Natural killer cell (primary cell): ENCODE data around the gene CTNNA3. TPM values are rescaled to one million over a fixed set of nuclear protein-coding genes. Genes with fewer than 3 reads are reported as not detected.

Experiments
- ATAC-seq, 3 donors: fragments of 150-1000 bp in 2 of 3; fragments of 200-7000 bp in 1 of 3; cut with Tn5 transposase; 1 replicate in 1 of 3; 2 replicates in 2 of 3; pipeline ENCODE4 v1.10.0; 2021; ENCODE audit warnings: mild to moderate bottlenecking in 2 of 3, moderate library complexity in 2 of 3
- DNase-seq, 2 donors: peaks; one replicate each; pipeline versions ENCODE4 v3.0.0 to v3.0.0-alpha.2; 2013 to 2021; ENCODE audit warnings: mixed read lengths in 1 of 2
- H3K27ac ChIP-seq: one replicate; pipeline ENCODE4 v1.5.1; 2013; ENCODE audit warnings: mild to moderate bottlenecking, low read length
- H3K27me3 ChIP-seq: one replicate; pipeline ENCODE4 v1.6.1; 2013; ENCODE audit warnings: low read length; ENCODE audit not compliant: control insufficient read depth, insufficient read depth
- H3K36me3 ChIP-seq: one replicate; pipeline ENCODE4 v1.6.1; 2013; ENCODE audit warnings: low read length; ENCODE audit not compliant: control insufficient read depth, insufficient read depth
- H3K4me1 ChIP-seq: one replicate; pipeline ENCODE4 v1.6.1; 2013; ENCODE audit warnings: low read length; ENCODE audit not compliant: control insufficient read depth, insufficient read depth
- H3K4me3 ChIP-seq: one replicate; pipeline ENCODE4 v1.5.1; 2013; ENCODE audit warnings: low read length
- H3K9me3 ChIP-seq: one replicate; pipeline ENCODE4 v1.6.1; 2013; ENCODE audit warnings: low read length; ENCODE audit not compliant: control insufficient read depth, insufficient read depth
- H3K27ac Mint-ChIP-seq, 2 donors: one replicate each; pipeline ENCODE4 v1.8.0; 2022; ENCODE audit warnings: mild to moderate bottlenecking in 2 of 2, mixed read lengths in 2 of 2, moderate library complexity in 1 of 2
- H3K27me3 Mint-ChIP-seq, 2 donors: one replicate each; pipeline ENCODE4 v1.8.0; 2022; ENCODE audit warnings: low read depth in 2 of 2, mixed read lengths in 2 of 2
- H3K36me3 Mint-ChIP-seq: one replicate; pipeline ENCODE4 v1.8.0; 2022; ENCODE audit warnings: mixed read lengths
- H3K4me1 Mint-ChIP-seq, 2 donors: one replicate each; pipeline ENCODE4 v1.8.0; 2022; ENCODE audit warnings: mixed read lengths in 2 of 2
- H3K4me3 Mint-ChIP-seq: one replicate; pipeline ENCODE4 v1.8.0; 2022; ENCODE audit warnings: mild to moderate bottlenecking, moderate library complexity, mixed read lengths
- H3K9me3 Mint-ChIP-seq, 2 donors: one replicate each; pipeline ENCODE4 v1.8.0; 2022; ENCODE audit warnings: mixed read lengths in 2 of 2
- CTCF ChIP-seq: fragments of 200-600 bp; IDR thresholded peaks from one replicate; pipeline ENCODE4 v1.8.0; 2022; ENCODE audit warnings: antibody characterized with exemption
- WGBS: methylation state at CpG from one replicate; pipeline ENCODE4 v1.1.7; 2013; ENCODE audit warnings: missing lambda C conversion rate; ENCODE audit not compliant: insufficient coverage; 5-methylcytosine and 5-hydroxymethylcytosine counted together
- intact Hi-C: fragments of 100-400 bp; cut with micrococcal nuclease; formaldehyde crosslinking; loops from one replicate; pipeline ENCODE4 v1.14.2; 2022
- total RNA-seq, 4 donors: library from RNA; stranded (reverse); fragments of 120-200 nt in 1 of 4; gene quantifications; one replicate each; pipeline versions ENCODE4 v1.2.3 to v1.2.4, GENCODE V29; 2013 to 2022

The CTNNA3 gene
- total RNA-seq, 3 donors from 2014 or later (not counting 1 experiment from before 2014, with no cell fraction given), result not detected

DNA sequence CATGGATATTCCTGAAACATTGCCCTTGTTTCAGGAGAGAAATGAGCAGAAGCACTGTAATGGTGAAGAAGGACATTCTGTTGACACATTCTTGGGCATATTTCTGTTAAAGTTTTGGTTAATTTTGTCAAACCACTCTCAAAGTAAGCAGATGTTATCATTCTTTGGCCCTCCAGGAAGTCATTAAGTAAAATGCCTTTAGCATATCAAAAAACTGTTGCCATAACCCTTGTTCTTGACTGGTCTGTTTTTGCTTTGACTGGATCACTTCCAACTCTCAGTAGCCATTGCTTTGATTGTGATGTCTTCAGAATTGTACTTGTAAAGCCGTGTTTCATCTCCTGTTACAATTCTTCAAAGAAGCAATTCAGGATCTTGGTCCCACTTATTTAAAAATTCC is 1174.5 kb downstream of the CTNNA3 start:
- WGBS, result 64% methylated on average over 1 of the region's 1 CpG
- no peak for TF ChIP-seq CTCF
- Mint-ChIP-seq H3K27me3 (no peaks in the 10 kb centered on the region), H3K9me3 (peaks cover 11 to 14% of the 10 kb centered on the region in 2 donors), H3K4me3 (no peak overlapping the region), H3K27ac (no peak overlapping the region), H3K4me1 (no peaks in the 10 kb centered on the region), H3K36me3 (no peaks in the 10 kb centered on the region)
- Histone ChIP-seq H3K4me1 (no peaks in the 10 kb centered on the region), H3K27me3 (no peaks in the 10 kb centered on the region), H3K27ac (no peak overlapping the region), H3K4me3 (no peak overlapping the region), H3K9me3 (no peaks in the 10 kb centered on the region), H3K36me3 (no peaks in the 10 kb centered on the region)
- intact Hi-C loops, result no loop called here
- DNase-seq, result no peak
- no peak for ATAC-seq

GRCh38 chr10:66519616-66520015 is 1176.4 kb downstream of the CTNNA3 start:
- H3K36me3 Mint-ChIP-seq, result no peaks in the 10 kb centered on the region
- H3K9me3 Mint-ChIP-seq, result peaks cover 6 to 8% of the 10 kb centered on the region in 2 donors
- no peak overlapping the region for H3K27ac Mint-ChIP-seq
- no peaks in the 10 kb centered on the region for H3K36me3 ChIP-seq
- TF ChIP-seq CTCF, result no peak
- H3K4me3 ChIP-seq, result no peak overlapping the region
- no peak overlapping the region for H3K27ac ChIP-seq
- no peak for DNase-seq
- no peaks in the 10 kb centered on the region for H3K27me3 ChIP-seq
- H3K4me1 ChIP-seq, result no peaks in the 10 kb centered on the region
- no peak overlapping the region for H3K4me3 Mint-ChIP-seq
- H3K4me1 Mint-ChIP-seq, result no peaks in the 10 kb centered on the region
- WGBS, result 94% methylated on average over 3 of the region's 3 CpGs
- no peaks in the 10 kb centered on the region for H3K9me3 ChIP-seq
- intact Hi-C loops, result no loop called here
- ATAC-seq, result no peak
- no peaks in the 10 kb centered on the region for H3K27me3 Mint-ChIP-seq

- ATAC-seq (no peak), DNase-seq (no peak)
- H3K27ac Mint-ChIP-seq, result no peak overlapping the region
- Histone ChIP-seq H3K4me1 (no peaks in the 10 kb centered on the region), H3K27ac (no peak overlapping the region), H3K27me3 (no peaks in the 10 kb centered on the region), H3K9me3 (peaks cover 7% of the 10 kb centered on the region), H3K4me3 (no peak overlapping the region), H3K36me3 (no peaks in the 10 kb centered on the region)
- no peaks in the 10 kb centered on the region for H3K36me3 Mint-ChIP-seq
- H3K9me3 Mint-ChIP-seq, result peaks cover 7 to 10% of the 10 kb centered on the region in 2 donors
- no CpG with 5 or more reads among the region's 1 CpG for WGBS
- intact Hi-C loops, result no loop called here
- H3K4me1 Mint-ChIP-seq, result no peaks in the 10 kb centered on the region
- H3K27me3 Mint-ChIP-seq, result no peaks in the 10 kb centered on the region
- TF ChIP-seq CTCF, result no peak
- no peak overlapping the region for H3K4me3 Mint-ChIP-seq
Measured at GRCh38 chr10:66514666-66515065, 1181.3 kb downstream of the CTNNA3 start.

DNA sequence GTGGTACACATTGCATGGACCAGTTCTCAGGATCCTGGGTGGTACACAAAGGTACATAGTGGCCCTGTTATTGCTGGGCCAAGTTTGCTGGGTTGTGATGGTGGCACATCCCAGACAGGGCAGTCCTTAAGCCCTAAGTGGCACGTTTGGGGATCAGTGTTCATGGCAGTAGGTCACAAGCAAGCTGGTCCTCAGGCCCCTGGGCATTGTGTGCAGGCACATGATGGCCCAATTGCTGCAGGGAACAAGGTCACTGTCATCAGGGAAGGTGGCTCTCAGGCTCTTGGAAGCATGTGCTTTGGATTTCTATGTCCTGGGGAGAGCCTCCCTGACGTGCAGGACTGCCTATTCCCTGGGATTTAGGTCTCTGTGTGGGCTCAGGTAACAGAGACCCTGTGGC is 1182.5 kb downstream of the CTNNA3 start:
- no peak overlapping the region for H3K4me3 ChIP-seq
- H3K36me3 ChIP-seq, result no peaks in the 10 kb centered on the region
- intact Hi-C loops, result no loop called here
- Mint-ChIP-seq H3K27me3 (no peaks in the 10 kb centered on the region), H3K27ac (no peak overlapping the region), H3K36me3 (no peaks in the 10 kb centered on the region), H3K4me1 (no peaks in the 10 kb centered on the region), H3K4me3 (no peak overlapping the region), H3K9me3 (peaks cover 10 to 17% of the 10 kb centered on the region in 2 donors)
- ATAC-seq (no peak), DNase-seq (no peak)
- H3K27me3 ChIP-seq, result no peaks in the 10 kb centered on the region
- H3K4me1 ChIP-seq, result no peaks in the 10 kb centered on the region
- H3K27ac ChIP-seq, result no peak overlapping the region
- H3K9me3 ChIP-seq, result peaks cover 7% of the 10 kb centered on the region
- TF ChIP-seq CTCF, result no peak
- WGBS, result 67% methylated on average over 2 of the region's 2 CpGs
